Posterior vena cava (tissue), 2 donors: Measurements from ENCODE around the gene CLCN5. TPM values are rescaled to one million over a fixed set of nuclear protein-coding genes. Genes with fewer than 3 reads are reported as not detected.

ENCODE experiments used
- DNase-seq: peaks from one replicate; pipeline ENCODE4 v3.0.0-alpha.2; 2020; ENCODE audit warnings: low spot score
- intact Hi-C, 2 donors: fragments of 100-400 bp; cut with DNase I; formaldehyde crosslinking; loops; one replicate each; pipeline versions ENCODE4 v1.14.1 to v1.14.2; 2022 to 2023
- total RNA-seq, 2 donors: library from RNA; stranded (reverse); fragmentation: NEBNext Ultra II Directional; extraction: Animal tissue kit (Norgen Biotek cat#: 25700); gene quantifications; one replicate each; pipeline ENCODE4 v1.2.1, GENCODE V29; 2021
- donor health status: DM: yes; HTN: yes; CAD: no.
- donor health status: DM: yes; HTN: yes; CAD: no.

CLCN5 gene
- total RNA-seq, 2 donors from 2014 or later = 7.9 to 8.4 TPM

DNA sequence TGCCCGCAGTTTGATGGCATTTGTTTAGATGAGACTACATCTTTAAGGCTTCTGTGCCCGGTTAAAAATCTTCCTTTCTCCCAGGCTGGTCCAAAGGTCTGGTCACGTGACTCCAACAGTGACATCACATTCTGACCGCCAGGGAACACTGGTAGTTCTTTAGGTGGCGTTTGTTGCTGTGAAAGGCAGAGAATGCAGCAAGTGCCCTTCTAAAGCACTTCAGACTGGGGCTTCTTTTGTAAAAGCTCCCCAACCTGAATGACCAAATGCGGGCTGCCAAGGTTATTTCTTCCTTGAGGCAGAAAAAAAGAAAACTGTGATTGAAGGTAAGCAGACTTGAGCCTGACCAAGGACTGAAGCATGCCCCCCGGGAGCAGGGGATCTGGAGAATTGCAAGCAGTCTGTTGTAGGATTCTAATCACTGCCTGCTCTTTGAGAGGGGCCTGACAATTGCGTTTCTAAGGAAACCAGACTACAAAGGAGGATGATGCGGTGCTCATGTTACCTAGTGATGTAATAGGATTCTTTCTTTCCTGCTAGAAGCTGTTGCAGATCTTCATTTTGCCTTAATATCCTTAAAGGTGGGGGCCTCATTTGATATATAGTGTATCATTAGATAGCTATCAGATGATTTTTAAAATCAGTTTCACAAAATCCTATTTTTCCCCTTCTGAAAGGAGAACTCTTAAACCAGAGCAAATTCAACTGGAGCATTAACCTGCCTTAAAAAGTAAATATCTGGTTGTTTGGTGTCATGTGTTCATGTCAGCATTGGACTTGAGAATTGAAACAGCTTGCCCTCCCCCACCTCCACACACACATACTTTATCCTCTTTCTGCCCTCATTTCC lies 145.3 kb downstream of the CLCN5 start:
- DNase-seq = no peak
- intact Hi-C loops = no loop called here

DNA sequence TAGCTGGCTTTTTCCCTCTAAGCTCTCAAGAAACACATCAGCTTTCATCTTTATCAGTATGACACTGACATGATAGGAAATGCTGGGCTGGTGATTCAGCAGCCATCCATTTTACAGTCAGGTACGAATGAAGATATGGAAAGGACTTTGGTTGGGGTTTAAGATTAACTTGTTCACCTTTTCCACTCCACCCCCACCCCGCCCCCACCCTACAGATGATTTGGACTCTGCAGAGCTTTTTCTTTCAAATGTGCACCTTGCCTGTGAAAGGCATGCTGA lies 145.8 kb downstream of the CLCN5 start:
- no peak for DNase-seq
- intact Hi-C loops = no loop called here

DNA sequence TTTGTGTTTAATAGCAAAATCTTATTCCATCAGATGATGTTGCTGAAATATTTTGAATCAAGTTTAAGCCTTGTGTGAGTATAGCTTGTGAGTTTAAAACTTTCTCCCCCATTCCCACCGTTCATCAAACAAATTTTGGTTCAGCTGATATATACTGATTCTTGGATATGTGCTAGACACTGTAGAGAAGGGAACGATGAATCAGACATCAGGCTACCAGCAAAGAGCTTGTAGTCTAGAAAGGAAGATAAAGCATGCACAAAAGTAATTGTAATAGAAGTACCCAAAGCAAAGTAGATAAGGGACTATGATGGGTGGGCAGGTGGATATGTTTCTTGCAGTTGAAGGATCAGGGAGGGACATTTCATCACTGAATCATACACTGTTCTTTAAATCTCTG lies 146.5 kb downstream of the CLCN5 start:
- intact Hi-C loops = no loop called here
- no peak for DNase-seq

DNA sequence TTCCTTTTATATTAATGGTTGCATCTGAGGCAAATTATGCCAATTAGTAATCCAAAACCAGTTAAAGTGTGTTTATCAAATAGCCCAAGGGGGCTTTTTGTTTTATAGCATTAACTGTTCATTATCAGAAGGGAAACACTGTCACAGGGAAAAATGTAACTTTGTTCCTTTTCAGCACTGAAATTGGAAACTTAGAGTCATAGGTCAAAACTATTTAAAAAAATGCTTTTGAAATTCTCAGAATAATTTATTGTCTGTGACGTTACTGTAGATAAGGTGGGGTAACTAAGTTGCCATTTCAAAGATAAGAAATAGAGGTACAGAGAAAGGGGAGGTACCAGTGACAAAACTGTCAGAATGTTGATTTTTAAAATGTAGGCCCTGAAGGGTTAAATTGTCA lies 149.1 kb downstream of the CLCN5 start:
- DNase-seq = no peak
- intact Hi-C loops = no loop called here

DNA sequence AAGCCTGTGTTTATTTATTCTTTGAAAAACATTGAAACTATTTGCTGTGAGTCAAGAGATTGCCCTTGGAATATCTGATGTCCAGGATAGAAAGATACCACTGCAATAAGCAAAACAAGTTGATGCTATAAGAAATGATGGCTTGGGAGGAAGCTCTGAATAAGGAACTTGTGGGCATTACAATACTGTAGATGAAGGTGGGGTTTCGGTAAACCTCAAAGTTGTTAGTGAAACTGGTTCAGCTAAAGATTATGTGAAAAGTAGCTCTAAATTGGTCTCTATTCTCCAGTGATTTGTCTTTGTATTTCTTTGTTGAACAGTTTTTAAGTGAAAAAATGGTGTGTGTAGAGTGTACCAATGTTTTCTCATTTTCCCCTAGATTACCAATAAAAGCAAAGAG lies 149.7 kb downstream of the CLCN5 start:
- intact Hi-C loops = no loop called here
- no peak for DNase-seq

DNA sequence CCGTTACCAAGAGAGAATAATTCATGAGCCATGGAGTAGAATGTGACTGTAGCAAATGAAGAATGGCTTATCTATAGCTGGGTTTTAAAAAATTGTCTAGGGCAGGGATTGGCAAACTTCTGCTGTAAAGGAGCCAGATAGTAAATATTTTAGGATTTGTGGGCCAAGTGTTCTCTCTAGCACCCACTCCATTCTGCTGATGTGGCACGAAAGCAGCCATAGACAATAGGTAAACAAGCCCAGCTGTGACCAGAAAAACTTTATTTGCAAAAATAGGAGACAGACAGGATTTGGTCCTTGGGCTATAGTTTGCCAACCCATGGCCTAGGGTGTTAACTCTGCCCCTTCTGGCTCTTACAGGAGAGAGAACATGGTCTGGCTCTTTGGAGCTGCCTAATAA lies 151.2 kb downstream of the CLCN5 start:
- no peak for DNase-seq
- intact Hi-C loops = no loop called here

DNA sequence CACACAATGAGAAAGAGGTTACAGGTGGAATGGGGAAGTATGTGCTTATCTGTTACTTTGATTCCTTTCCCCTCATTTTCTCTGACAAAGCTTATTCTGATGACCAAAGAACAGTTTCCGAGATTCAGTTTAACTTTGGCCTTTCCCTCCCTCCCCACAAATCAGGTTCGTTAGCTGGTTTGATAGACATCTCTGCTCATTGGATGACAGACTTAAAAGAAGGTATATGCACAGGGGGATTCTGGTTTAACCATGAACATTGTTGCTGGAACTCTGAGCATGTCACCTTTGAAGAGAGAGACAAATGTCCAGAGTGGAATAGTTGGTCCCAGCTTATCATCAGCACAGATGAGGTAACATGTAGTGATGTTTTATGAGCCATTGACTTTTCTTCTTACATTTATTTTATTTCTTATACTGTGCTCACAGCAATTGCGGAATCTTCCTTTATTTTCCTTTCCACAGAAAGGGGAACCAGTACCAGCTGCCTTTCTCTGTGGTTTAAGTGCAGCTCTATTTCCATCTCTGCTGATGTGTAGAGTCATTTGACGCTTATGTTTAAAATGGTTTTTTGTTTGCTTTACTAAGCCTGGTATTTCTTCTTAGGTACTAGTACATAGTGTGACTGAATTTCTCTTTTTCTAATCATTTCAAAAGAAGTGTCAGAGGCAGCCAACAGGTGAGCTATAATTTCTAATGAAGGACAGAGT lies 153.4 kb downstream of the CLCN5 start:
- DNase-seq = no peak

DNA sequence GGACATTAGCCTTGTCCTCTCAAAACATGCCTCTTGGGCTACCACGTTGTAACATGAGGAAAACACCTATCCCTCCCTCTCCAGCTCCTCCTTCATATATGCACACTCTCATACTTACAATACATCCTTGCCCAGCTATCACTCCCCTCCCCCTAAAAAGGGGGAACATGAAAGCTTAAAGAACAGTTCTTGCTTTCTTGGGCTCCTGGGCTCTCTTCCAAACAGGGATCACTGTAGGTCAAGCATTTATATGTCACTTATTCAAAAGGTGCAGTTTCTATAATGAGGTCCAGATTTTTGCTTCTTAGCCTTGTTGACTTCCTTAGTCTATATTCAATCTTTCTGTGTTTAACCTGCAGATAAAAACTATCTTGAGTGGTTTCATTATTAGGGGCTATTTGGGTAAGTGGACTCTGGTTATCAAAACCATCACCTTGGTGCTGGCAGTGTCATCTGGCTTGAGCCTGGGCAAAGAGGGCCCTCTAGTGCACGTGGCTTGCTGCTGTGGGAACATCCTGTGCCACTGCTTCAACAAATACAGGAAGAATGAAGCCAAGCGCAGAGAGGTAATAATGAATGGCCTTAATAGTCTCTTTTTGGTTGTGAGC lies 159.0 kb downstream of the CLCN5 start:
- intact Hi-C loops = no loop called here
- DNase-seq = no peak

More for the DNA sequence above, 153.4 kb downstream of the CLCN5 start:
- intact Hi-C loops = no loop called here

DNA sequence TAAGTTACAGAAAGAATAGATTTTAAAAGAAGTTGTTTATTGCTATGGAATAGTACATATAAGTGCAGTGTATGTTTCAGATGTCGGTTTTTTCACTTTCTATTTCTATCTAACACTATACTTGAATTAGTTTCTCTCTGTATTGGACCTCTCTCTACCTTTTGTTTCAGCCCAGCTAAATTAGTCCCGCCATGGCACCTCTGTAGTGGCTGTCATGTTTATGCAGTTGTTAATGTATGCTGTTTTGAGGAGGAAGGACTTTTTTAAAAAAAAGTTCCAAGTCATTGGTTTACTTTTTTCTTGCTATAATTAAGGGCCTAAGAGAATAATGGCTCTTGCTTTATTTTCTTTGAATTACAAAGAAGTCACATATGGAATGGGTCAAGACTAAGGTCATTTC lies 160.3 kb downstream of the CLCN5 start:
- intact Hi-C loops = no loop called here
- no peak for DNase-seq

DNA sequence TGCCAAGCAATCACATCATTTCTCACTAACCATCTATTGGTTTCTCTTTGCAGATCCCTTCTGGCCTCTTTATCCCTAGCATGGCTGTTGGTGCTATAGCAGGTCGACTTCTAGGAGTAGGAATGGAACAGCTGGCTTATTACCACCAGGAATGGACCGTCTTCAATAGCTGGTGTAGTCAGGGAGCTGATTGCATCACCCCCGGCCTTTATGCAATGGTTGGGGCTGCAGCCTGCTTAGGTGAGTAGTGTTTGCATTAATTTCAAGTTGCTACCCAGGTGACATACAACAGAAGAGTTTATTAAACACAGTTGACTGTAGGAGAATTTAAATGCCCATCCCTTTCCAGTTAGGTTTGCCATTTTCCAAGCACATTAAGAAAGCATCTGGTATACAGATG lies 166.2 kb downstream of the CLCN5 start:
- DNase-seq = no peak
- intact Hi-C loops = no loop called here

DNA sequence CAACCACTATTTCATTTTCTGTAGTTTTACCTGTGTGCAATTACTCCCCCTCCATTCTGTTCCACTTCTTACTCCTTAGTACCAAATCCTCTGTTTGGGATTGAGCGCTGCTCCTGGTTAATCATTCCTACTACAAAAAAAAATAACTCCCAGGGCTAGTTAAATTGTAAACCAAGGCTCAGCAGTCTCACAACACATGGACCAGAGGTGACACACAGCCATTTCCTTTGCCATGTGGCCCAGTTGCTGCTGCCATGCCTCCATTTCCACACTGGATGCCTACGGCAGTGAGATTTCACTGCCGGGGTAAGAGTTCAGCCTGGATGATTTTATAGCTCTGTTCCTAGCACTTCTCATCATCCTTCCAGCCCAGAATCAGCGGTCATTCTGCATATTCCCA lies 171.2 kb downstream of the CLCN5 start:
- DNase-seq = no peak
- intact Hi-C loops = no loop called here

DNA sequence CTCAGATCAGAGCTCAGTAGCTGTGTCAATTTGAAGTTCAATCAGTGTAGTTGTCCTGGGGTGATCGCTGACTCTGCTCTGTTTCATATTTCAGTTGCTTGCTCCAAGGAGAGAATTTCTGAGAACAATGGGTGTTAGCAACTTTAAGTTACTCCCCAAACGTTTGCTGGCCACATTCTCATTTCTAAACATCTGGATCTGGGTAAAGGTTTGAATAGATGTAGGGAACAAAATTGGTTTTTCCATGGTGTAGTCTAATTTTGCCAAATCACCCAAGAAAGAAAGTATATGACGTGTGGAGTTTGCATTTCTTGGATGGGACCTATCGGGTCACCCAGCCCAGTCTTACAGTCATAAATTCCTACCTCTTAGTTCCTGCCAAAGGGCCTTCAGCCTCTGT lies 174.7 kb downstream of the CLCN5 start:
- intact Hi-C loops = no loop called here
- no peak for DNase-seq

DNA sequence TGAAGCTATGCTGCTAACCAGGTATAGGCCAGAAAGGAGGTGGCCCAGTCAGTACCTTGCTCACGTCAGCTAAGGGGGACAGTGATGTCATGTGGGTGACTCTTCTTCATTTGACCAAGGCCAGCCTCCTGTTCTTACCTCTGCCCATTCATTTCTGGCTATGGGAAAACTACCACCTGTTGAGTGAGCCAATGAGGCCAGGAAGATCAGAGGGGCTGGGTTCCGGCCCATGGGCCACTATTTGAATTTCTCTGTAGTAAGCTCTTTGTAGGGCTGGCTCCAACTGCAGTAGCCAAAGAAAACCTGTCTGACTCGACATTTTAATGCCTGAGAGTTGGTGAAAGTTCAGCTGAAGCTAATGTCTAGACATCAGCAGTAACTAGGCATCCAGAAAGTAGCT lies 175.8 kb downstream of the CLCN5 start:
- intact Hi-C loops = no loop called here
- DNase-seq = no peak

DNA sequence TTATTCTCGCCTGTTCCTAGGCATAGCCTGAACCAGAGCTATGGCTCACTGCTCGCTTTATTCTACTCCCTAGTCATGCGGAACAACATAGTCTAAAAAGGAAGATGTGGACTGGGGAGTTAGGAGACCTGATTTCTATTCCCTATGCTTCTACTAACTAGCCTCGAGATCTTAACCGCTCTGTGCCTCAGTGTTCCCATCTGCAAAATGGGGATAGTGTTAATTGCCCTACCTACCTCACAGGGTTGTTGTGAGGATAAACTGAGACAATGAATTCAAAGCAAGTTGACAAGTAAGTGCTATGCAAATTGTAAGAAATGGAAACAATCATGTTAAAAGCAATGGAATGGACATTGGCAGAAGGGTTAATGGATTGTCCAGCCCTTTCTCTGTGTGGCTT lies 176.4 kb downstream of the CLCN5 start:
- intact Hi-C loops = no loop called here
- no peak for DNase-seq

DNA sequence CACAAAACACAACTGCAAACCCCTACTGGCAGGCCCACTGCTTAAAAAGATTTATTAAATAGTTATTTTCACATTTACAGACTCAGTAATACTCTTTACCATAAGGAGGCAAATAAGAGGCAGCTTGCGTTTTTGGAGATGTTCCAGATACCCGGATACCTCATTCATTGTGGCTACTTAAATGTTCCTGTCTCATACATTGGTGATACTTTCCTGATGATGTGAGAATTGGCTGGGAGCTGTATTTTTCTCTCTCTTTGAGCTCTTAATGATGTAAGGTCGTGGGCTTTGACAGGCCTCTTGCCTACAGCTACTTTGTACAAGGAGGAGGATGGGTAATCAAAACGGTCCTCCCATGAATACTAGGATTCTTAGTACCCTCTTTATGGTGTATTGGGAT lies 176.9 kb downstream of the CLCN5 start:
- intact Hi-C loops = no loop called here

DNA sequence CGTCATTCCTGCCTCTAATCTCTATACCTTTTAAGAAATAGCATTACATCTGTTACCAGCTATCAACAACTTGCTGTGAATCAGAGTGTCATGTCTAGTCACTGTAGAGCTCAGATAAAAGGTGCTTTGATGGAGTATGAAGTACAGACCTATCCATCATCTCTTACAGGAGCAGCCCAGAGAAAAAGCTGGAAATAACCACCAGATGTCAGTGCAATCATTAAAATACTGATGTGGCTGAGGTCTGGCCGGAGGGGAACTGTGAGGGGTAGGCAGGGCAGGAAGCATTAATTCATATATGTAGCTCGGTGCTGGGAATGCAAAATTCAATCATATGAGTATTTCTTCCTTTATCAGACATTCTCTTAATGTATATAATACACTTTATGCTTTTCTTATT lies 177.8 kb downstream of the CLCN5 start:
- DNase-seq = no peak
- intact Hi-C loops = no loop called here

More for the DNA sequence above, 176.9 kb downstream of the CLCN5 start:
- no peak for DNase-seq

DNA sequence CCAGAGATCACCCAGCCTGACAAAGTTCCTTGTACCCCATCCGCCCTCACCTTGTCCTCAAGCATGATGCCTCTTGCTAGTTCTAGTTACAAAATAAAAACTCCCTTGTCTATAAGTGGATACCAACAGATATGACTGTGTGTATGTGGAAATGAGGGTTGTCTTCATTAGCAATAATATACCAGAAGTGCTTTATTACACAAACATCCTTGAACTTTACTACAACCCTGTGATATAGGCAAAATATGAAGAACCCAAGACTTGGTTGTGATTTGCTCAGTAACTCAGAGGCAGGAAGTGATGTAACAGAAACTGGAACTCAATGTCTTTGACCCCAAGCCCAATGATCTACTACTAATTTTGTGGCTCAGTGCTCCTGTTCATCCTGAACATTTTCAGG lies 180.8 kb downstream of the CLCN5 start:
- intact Hi-C loops = no loop called here
- no peak for DNase-seq

DNA sequence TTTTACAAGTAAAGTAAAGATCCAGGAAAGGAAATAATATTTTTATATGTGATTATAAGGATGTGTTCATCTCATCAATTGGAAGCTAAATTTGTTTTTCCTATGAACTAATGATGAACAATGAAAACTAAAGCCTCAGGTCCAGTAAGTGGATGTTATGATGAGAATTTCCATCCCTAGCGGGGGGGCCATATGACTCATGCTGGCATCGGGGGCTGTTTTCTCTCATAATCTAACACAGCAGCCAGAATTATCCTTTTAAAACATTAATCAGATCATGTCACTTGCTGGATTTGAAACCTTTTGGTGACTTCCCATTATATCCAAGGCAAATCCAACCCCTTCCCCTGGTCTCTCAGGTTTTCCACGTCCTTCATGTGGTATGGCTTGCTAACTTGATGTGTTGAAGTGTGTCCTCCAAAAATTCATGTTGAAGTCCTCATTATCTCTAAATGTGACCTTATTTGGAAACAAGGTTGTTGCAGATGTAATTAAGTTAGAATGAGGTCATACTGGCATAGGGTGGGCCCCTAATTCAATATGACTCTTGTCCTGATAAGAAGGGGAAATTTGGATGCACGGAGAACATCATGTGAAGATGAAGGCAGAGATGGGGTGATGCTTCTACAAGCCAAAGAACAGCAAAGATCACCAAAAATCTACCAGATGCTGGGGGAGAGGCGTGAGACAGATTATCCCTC lies 181.6 kb downstream of the CLCN5 start:
- intact Hi-C loops = no loop called here
- no peak for DNase-seq

DNA sequence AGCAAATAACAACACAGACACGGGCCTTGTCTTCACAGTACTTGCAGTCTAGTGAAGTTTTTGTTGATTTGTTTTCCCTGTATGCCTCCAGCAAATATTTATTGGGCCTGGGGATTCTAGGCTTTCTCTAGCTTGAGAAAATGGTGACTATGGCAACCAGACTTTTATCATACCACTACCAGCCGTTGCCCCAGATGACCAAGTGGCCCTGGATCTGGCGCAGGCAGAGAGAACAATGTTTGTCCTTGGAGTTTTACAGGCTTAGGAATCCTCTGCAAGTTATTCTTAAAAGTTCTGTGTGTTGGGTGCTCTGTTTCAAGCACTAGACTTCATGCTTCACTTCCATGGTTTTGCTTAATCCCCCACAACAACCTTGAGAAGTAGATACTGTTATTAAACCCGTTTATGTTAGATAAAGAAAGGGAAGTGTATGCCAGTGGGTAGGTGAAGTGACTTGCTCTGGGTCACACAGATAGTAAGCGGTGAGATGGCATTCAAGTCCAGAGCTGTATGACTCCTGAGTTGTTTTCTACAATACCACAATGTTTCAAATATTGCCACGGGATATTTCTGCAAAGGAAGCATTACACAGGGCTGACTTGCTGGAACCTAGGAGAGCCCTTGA lies 183.8 kb downstream of the CLCN5 start:
- intact Hi-C loops = no loop called here

DNA sequence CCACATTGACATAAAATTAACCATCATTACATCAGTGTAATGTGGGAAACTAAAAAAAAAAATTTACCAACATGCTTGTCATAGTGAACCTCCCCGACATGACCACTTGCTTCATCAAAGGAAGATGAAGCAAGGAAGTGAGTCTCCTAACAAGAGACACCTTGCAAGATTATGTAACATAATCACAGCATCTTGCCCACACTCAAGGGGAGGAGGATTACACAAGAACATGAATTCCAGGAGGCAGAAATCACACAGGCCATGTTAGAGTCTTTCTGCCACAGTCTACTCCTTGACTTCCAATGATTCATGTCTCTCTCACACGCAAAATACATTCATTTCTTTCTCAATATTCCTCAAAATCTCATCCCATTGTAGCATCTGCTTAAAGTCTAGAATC lies 185.1 kb downstream of the CLCN5 start:
- no peak for DNase-seq
- intact Hi-C loops = no loop called here

More for the DNA sequence above, 183.8 kb downstream of the CLCN5 start:
- no peak for DNase-seq
